Fibroblast of pulmonary artery (primary cell): ENCODE measurements around the gene HCN2.
"Not testable (repeated sequence)": the region's sequence is repeated elsewhere in the genome, so short reads cannot be mapped to it uniquely, and the experiment has no call there.

ENCODE experiments used
- DNase-seq: peaks from one replicate; pipeline ENCODE4 v3.0.0-alpha.2; 2010; ENCODE audit warnings: low read depth
- H3K4me3 ChIP-seq: replicated peaks from 2 replicates; pipeline ENCODE4 v1.5.1; 2011; ENCODE audit warnings: low read depth, mild to moderate bottlenecking, control low read depth, low read length, moderate library complexity
- CTCF ChIP-seq: IDR thresholded peaks from 2 replicates; pipeline ENCODE4 v1.5.1; 2011; ENCODE audit warnings: mild to moderate bottlenecking, control low read depth, low read length, inconsistent platforms; ENCODE audit errors: missing control alignments

HCN2 gene

GRCh38 chr19:582497-583197 lies 7.0 kb upstream of the HCN2 start:
- no peak for TF ChIP-seq CTCF
- H3K4me3 ChIP-seq, result no peak overlapping the region
- DNase-seq, result no peak

GRCh38 chr19:583198-583967 lies 6.3 kb upstream of the HCN2 start:
- DNase-seq, result no peak
- H3K4me3 ChIP-seq, result no peak overlapping the region
- no peak for TF ChIP-seq CTCF

GRCh38 chr19:583968-584239 lies 5.8 kb upstream of the HCN2 start:
- no peak for DNase-seq
- H3K4me3 ChIP-seq, result no peak overlapping the region
- TF ChIP-seq CTCF, result no peak

GRCh38 chr19:584240-585001 lies 5.3 kb upstream of the HCN2 start:
- H3K4me3 ChIP-seq, result no peak overlapping the region
- peak; percentile 47 for DNase-seq
- TF ChIP-seq CTCF, result peak; percentile 75

- not testable (repeated sequence) for DNase-seq, H3K4me3 ChIP-seq
These were observed 4.5 kb upstream of the HCN2 start for GRCh38 chr19:585146-585545.

GRCh38 chr19:585551-586110 lies 4.0 kb upstream of the HCN2 start:
- TF ChIP-seq CTCF, result no peak
- DNase-seq, result no peak

GRCh38 chr19:588093-588740 lies 1.5 kb upstream of the HCN2 start:
- H3K4me3 ChIP-seq, result no peak overlapping the region
- peak; percentile 63 for TF ChIP-seq CTCF
- peak; percentile 74 for DNase-seq

More at GRCh38 chr19:585551-586110, 4.0 kb upstream of the HCN2 start:
- H3K4me3 ChIP-seq, result no peak overlapping the region
